K562 (cell line): Measurements from ENCODE around the gene NADK. TPM values are rescaled to one million over a fixed set of nuclear protein-coding genes. Genes with fewer than 3 reads are reported as not detected.

Experiments
- ATAC-seq: fragments of 200-7000 bp; cut with Tn5 transposase; 3 replicates; pipeline ENCODE4 v1.9.1; 2020; ENCODE audit warnings: moderate library complexity
- BruUV-seq: library from RNA; stranded (reverse); fragments of 400-500 nt; replicated peaks from 2 replicates; lab custom pipeline; 2021; lab: Mats Ljungman, UMichigan
- CTCF ChIA-PET: fragments of 300-600 bp; formaldehyde crosslinking; extraction: SDS; loops from one replicate; lab custom pipeline; 2021; ENCODE audit warnings: low intra/inter-chr PET ratio; lab: Yijun Ruan, JAX
- POLR2A ChIA-PET: fragments of 300-600, 350-650 bp; sonication (Branson Sonifier 250); formaldehyde crosslinking; extraction: SDS; loops from one replicate; lab custom pipeline; 2021; ENCODE audit warnings: antibody characterized with exemption, inconsistent platforms; lab: Yijun Ruan, JAX
- DNase-seq, 4 experiments: peaks; one replicate each; pipeline versions ENCODE4 v3.0.0 to v3.0.0-alpha.2; 2011 to 2018; ENCODE audit warnings: low spot score in 3 of 4, mixed read lengths in 3 of 4; ENCODE audit errors: extremely low read depth in 1 of 4
- FAIRE-seq: peaks from 2 replicates; lab custom pipeline; 2011; peaks lifted over from hg19 to GRCh38; lab: Jason Lieb, UNC
- H2AFZ ChIP-seq: 2 replicates; pipeline ENCODE4 v1.6.0; 2011; ENCODE audit warnings: low read depth, low read length, control low read depth, inconsistent platforms
- H3K27ac ChIP-seq: fragments of 200-600 bp; 3 replicates; pipeline ENCODE4 v1.8.0; 2011; ENCODE audit warnings: low read depth, mild to moderate bottlenecking, control low read depth, inconsistent platforms, low read length, moderate library complexity, mixed read lengths; ENCODE audit errors: extremely low read depth
- H3K27me3 ChIP-seq, 2 experiments: fragments of 300-600 bp in 1 of 2; 2 replicates in 1 of 2; 3 replicates in 1 of 2; pipeline versions ENCODE4 v1.6.0 to v1.8.0; 2011; ENCODE audit warnings: inconsistent platforms in 2 of 2, low read length in 2 of 2, mild to moderate bottlenecking in 1 of 2, mixed read lengths in 1 of 2, moderate library complexity in 1 of 2; ENCODE audit not compliant: control insufficient read depth in 2 of 2, insufficient read depth in 2 of 2
- H3K36me3 ChIP-seq: fragments of 300-600 bp; 3 replicates; pipeline ENCODE4 v1.8.0; 2011; ENCODE audit warnings: mild to moderate bottlenecking, low read length, inconsistent platforms; ENCODE audit not compliant: control insufficient read depth, insufficient read depth
- H3K4me1 ChIP-seq, 2 experiments: fragments of 200-600 bp in 1 of 2; replicated peaks in 1 of 2; 2 replicates in 1 of 2; 3 replicates in 1 of 2; pipeline versions ENCODE4 v1.5.1 to v1.8.0; 2011; ENCODE audit warnings: inconsistent platforms in 2 of 2, low read length in 2 of 2, mild to moderate bottlenecking in 1 of 2, mixed read lengths in 1 of 2, moderate library complexity in 1 of 2; ENCODE audit not compliant: control insufficient read depth in 2 of 2, insufficient read depth in 2 of 2
- H3K4me2 ChIP-seq: 2 replicates; pipeline ENCODE4 v1.6.1; 2011; ENCODE audit warnings: low read length, control low read depth, inconsistent platforms, mixed read lengths; ENCODE audit not compliant: insufficient read depth
- H3K4me3 ChIP-seq: fragments of 200-600 bp; sonication (generic), shearing (Covaris generic); 2 replicates; pipeline ENCODE4 v1.5.1; 2016; ENCODE audit warnings: control low read depth, inconsistent platforms
- H3K79me2 ChIP-seq: fragments of 200-600 bp; 3 replicates; pipeline ENCODE4 v1.8.0; 2011; ENCODE audit warnings: low read length, inconsistent platforms; ENCODE audit not compliant: control insufficient read depth, insufficient read depth
- H3K9ac ChIP-seq, 2 experiments: 2 replicates each; pipeline versions ENCODE4 v1.6.0 to v1.6.1; 2011; ENCODE audit warnings: low read depth in 2 of 2, low read length in 2 of 2, control low read depth in 1 of 2, inconsistent platforms in 1 of 2, mild to moderate bottlenecking in 1 of 2, mixed read lengths in 1 of 2; ENCODE audit not compliant: insufficient read depth in 1 of 2
- H3K9me1 ChIP-seq: one replicate; pipeline ENCODE4 v1.6.0; 2011; ENCODE audit warnings: inconsistent platforms, mild to moderate bottlenecking, low read length, moderate library complexity; ENCODE audit not compliant: control insufficient read depth, insufficient read depth
- H3K9me3 ChIP-seq: replicated peaks from 2 replicates; pipeline ENCODE4 v1.5.1; 2011; ENCODE audit warnings: low read depth, low read length, inconsistent platforms; ENCODE audit not compliant: control insufficient read depth, insufficient read depth
- H4K20me1 ChIP-seq: replicated peaks from 2 replicates; pipeline ENCODE4 v1.6.1; 2011; ENCODE audit warnings: low read length, inconsistent platforms, mixed read lengths; ENCODE audit not compliant: control insufficient read depth, insufficient read depth
- ERF ChIP-seq: fragments of 450-650 bp; formaldehyde crosslinking; IDR thresholded peaks from 2 replicates; pipeline ENCODE4 v1.4.0; 2020; ENCODE audit warnings: mild to moderate bottlenecking, mixed read lengths
- MEIS2 ChIP-seq: fragments of 450-650 bp; IDR thresholded peaks from 2 replicates; pipeline ENCODE4 v1.6.1; 2014; ENCODE audit warnings: mild to moderate bottlenecking; ENCODE audit not compliant: partially characterized antibody
- NR2C1 ChIP-seq, 2 experiments: fragments of 450-650 bp; IDR thresholded peaks; 2 replicates each; pipeline ENCODE4 v1.6.1; 2017; ENCODE audit warnings: mild to moderate bottlenecking in 2 of 2, antibody characterized with exemption in 1 of 2, inconsistent platforms in 1 of 2, missing compliant biosample characterization in 1 of 2, missing genetic modification characterization in 1 of 2
- PBX2 ChIP-seq, 2 experiments: IDR thresholded peaks in 1 of 2; conservative IDR thresholded peaks in 1 of 2; 2 replicates each; pipeline ENCODE4 v1.6.1; 2016; ENCODE audit warnings: low read depth in 2 of 2, mild to moderate bottlenecking in 1 of 2, missing compliant biosample characterization in 1 of 2, missing genetic modification characterization in 1 of 2, moderate library complexity in 1 of 2
- PKNOX1 ChIP-seq: fragments of 450-650 bp; IDR thresholded peaks from 2 replicates; pipeline ENCODE4 v1.6.1; 2016
- POLR2A ChIP-seq: fragments of 450-650 bp; conservative IDR thresholded peaks from 2 replicates; pipeline ENCODE4 v1.6.1; 2016
- POLR2G ChIP-seq: fragments of 200-400 bp; formaldehyde crosslinking; IDR thresholded peaks from 2 replicates; pipeline ENCODE4 v1.6.1; 2017; ENCODE audit warnings: low read depth, mild to moderate bottlenecking, antibody characterized with exemption, low read length, moderate library complexity
- SAFB2 ChIP-seq: fragments of 200-400 bp; formaldehyde crosslinking; IDR thresholded peaks from 2 replicates; pipeline ENCODE4 v1.6.1; 2018; ENCODE audit warnings: borderline replicate concordance, low read length, low read depth, moderate library complexity; ENCODE audit not compliant: severe bottlenecking
- SPI1 ChIP-seq: IDR thresholded peaks from 2 replicates; pipeline ENCODE4 v1.6.1; 2011; ENCODE audit warnings: low read depth, low read length, control low read depth, borderline replicate concordance
- SRSF7 ChIP-seq: fragments of 200-400 bp; formaldehyde crosslinking; optimal IDR thresholded peaks from 2 replicates; pipeline ENCODE3; 2017; ENCODE audit warnings: mild to moderate bottlenecking, low read depth, low read length
- YBX1 ChIP-seq: fragments of 450-650 bp; IDR thresholded peaks from 2 replicates; pipeline ENCODE4 v1.7.1; 2016; ENCODE audit warnings: mild to moderate bottlenecking
- ZNF668 ChIP-seq: fragments of 250-450 bp; sonication (Bioruptor Pico); IDR thresholded peaks from 2 replicates; pipeline ENCODE4 v1.8.0; 2022; ENCODE audit warnings: mild to moderate bottlenecking, inconsistent platforms
- whole genome bisulfite sequencing: fragments of 100-300 bp; shearing (Covaris generic); methylation state at CpG from one replicate; pipeline ENCODE4 v1.1.6; 2016; ENCODE audit warnings: low coverage, mixed read lengths; ENCODE audit not compliant: insufficient coverage; ENCODE audit errors: missing lambda C conversion rate; 5-methylcytosine and 5-hydroxymethylcytosine counted together
- in situ Hi-C: fragments of 300-500 bp; cut with MboI; formaldehyde crosslinking; loops from 4 replicates; pipeline ENCODE4 v1.15.0; 2018; ENCODE audit warnings: inconsistent platforms, mixed read lengths
- intact Hi-C: fragments of 100-400 bp; cut with micrococcal nuclease; formaldehyde crosslinking; loops from 2 replicates; pipeline ENCODE4 v1.14.2; 2022
- polyA plus RNA-seq, 8 experiments: library from polyadenylated mRNA; depleted of rRNA in 4 of 8; stranded (reverse) in 5 of 8; unstranded in 3 of 8; fragments of >200 nt; fragmentation: Nextera tagmentation in 2 of 8; fragmentation: Illumina TruSeq in 1 of 8; extraction: Ambion mirVana in 2 of 8; extraction: Trizol in 1 of 8; gene quantifications; 2 replicates each; pipeline versions ENCODE4 v1.2.1 to v1.2.3, GENCODE V29; 2011 to 2014; ENCODE audit warnings: inconsistent platforms in 1 of 8, missing spikeins in 1 of 8
- total RNA-seq, 7 experiments: library from RNA; depleted of rRNA in 6 of 7; stranded (reverse); fragments of >200 nt in 6 of 7; fragmentation: Illumina TruSeq in 2 of 7; extraction: Trizol in 2 of 7; gene quantifications; 2 replicates each; pipeline versions ENCODE4 v1.2.1 to v1.2.3, GENCODE V29; 2011 to 2021; ENCODE audit warnings: low replicate concordance in 1 of 7

The NADK gene
- total and polyA plus RNA-seq, 9 of the 15 experiments (the other 6 are each of a cell fraction or from before 2014, with no cell fraction given): 1.5 to 135 (median 75.1) TPM

GRCh38 chr1:1763657-1764621 lies 14.3 kb downstream of the NADK start:
- Histone ChIP-seq H3K27ac (no peak overlapping the region), H3K9ac (peak overlapping the region in 1 of 2 experiments; percentile 70; a peak in 1 of 4 replicates), H3K4me2 (no peak overlapping the region), H3K27me3 (no peaks in the 10 kb centered on the region), H3K4me1 (peaks cover 6 to 36% of the 10 kb centered on the region in 2 experiments), H4K20me1 (peaks cover 5% of the 10 kb centered on the region; the same call in 1 of the 2 replicates), H3K9me3 (peaks cover 6% of the 10 kb centered on the region), H2AFZ (no peak overlapping the region), H3K9me1 (peaks cover 8% of the 10 kb centered on the region), H3K79me2 (peaks cover 80% of the 10 kb centered on the region), H3K4me3 (no peak overlapping the region), H3K36me3 (peaks cover 96% of the 10 kb centered on the region)
- no peak for ATAC-seq
- in situ Hi-C loops (no loop called here), intact Hi-C loops (no loop called here)
- no TSS peak for BruUV-seq
- DNase-seq: no peak
- WGBS: 88% methylated on average over 31 of the region's 32 CpGs
- ChIA-PET POLR2A (no interaction called here), CTCF (no interaction called here)
- FAIRE-seq: no peak
- no peak for TF ChIP-seq ERF (CRISPR knock-in tag)
- TF ChIP-seq YBX1: no peak
- TF ChIP-seq POLR2A: 0 out of 2 replicates have a peak, but pooled peaks have one; percentile 16
- TF ChIP-seq SRSF7: no peak
- TF ChIP-seq PKNOX1: peak; percentile 89
- no peak for TF ChIP-seq SAFB2
- TF ChIP-seq POLR2G: 0 out of 2 replicates have a peak, but pooled peaks have one; percentile 37
- peak; percentile 7 for TF ChIP-seq MEIS2
- TF ChIP-seq NR2C1 (IDR thresholded peaks at IDR 0.05): peak; percentile 46; the same call in 1 of the 2 replicates
- peak; percentile 20; the same call in 1 of the 2 replicates for TF ChIP-seq NR2C1 (tag; IDR thresholded peaks at IDR 0.05)
- TF ChIP-seq SPI1: no peak
- TF ChIP-seq PBX2 (CRISPR knock-in tag; IDR thresholded peaks at IDR 0.05; ENCODE audit: low read depth): no peak
- 0 out of 2 replicates have a peak, but pooled peaks have one; percentile 16 for TF ChIP-seq PBX2 (tag; conservative IDR thresholded peaks at IDR 0.05; ENCODE audit: low read depth)
- TF ChIP-seq ZNF668 (CRISPR knock-in tag): no peak
